BE2C (cell line): ENCODE data around the gene PTPA.
"Not testable (repeated sequence)": the region's sequence is repeated elsewhere in the genome, so short reads cannot be mapped to it uniquely, and the experiment has no call there.

Source experiments
- DNase-seq: peaks from one replicate; pipeline ENCODE4 v3.0.0-alpha.2; 2020
- H3K27me3 ChIP-seq: fragments of 250-450 bp; sonication (Bioruptor Pico); 2 replicates; pipeline ENCODE4 v1.5.1; 2020; ENCODE audit warnings: mild to moderate bottlenecking
- H3K36me3 ChIP-seq: fragments of 250-450 bp; sonication (Bioruptor Pico); 2 replicates; pipeline ENCODE4 v1.5.1; 2020; ENCODE audit warnings: mild to moderate bottlenecking
- H3K4me1 ChIP-seq: fragments of 250-450 bp; sonication (Bioruptor Pico); 2 replicates; pipeline ENCODE4 v1.5.1; 2020
- H3K4me3 ChIP-seq: 2 replicates; pipeline ENCODE4 v1.5.1; 2011; ENCODE audit warnings: low read depth, low read length
- H3K9me3 ChIP-seq: fragments of 250-450 bp; sonication (Bioruptor Pico); 2 replicates; pipeline ENCODE4 v1.5.1; 2020
- CTCF ChIP-seq: IDR thresholded peaks from 2 replicates; pipeline ENCODE4 v1.5.1; 2012; ENCODE audit warnings: mild to moderate bottlenecking, low read depth, low read length

The PTPA gene

GRCh38 chr9:129191234-129191633 lies 80.0 kb downstream of the PTPA start:
- Histone ChIP-seq H3K4me1 (no peaks in the 10 kb centered on the region), H3K4me3 (no peak overlapping the region), H3K9me3 (peaks cover 3% of the 10 kb centered on the region; the same call in 1 of the 2 replicates), H3K36me3 (no peaks in the 10 kb centered on the region), H3K27me3 (no peaks in the 10 kb centered on the region)
- DNase-seq, result no peak
- no peak for TF ChIP-seq CTCF

GRCh38 chr9:129193655-129194054 lies 82.4 kb downstream of the PTPA start:
- no peak for DNase-seq
- Histone ChIP-seq H3K9me3 (peaks cover 3% of the 10 kb centered on the region; the same call in 1 of the 2 replicates), H3K4me3 (no peak overlapping the region), H3K27me3 (no peaks in the 10 kb centered on the region), H3K4me1 (no peaks in the 10 kb centered on the region), H3K36me3 (no peaks in the 10 kb centered on the region)
- TF ChIP-seq CTCF, result no peak

DNA sequence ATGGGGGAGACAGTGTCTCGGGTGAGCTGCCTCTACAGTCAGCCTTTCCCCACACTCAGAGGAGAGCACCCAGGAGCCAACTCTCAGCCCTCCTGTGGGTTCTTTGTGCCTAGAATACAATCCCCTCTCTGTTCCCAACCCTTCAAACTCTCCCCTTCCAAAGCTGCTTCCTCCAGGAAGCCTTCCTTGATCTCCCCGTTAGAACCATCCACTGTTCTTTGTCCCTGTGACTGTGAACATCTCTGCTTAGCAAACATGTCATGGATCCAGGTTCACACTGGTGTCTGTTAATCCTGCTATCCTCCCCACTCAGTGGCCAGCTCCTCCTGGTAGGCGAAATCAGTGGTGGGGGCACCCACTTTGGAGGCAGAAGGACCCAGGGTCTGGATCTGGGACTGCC lies 83.0 kb downstream of the PTPA start:
- Histone ChIP-seq H3K9me3 (peaks cover 3% of the 10 kb centered on the region; the same call in 1 of the 2 replicates), H3K36me3 (no peaks in the 10 kb centered on the region), H3K27me3 (no peaks in the 10 kb centered on the region), H3K4me1 (no peaks in the 10 kb centered on the region), H3K4me3 (no peak overlapping the region)
- TF ChIP-seq CTCF, result no peak
- DNase-seq, result no peak

- no peaks in the 10 kb centered on the region for H3K4me1 ChIP-seq
- TF ChIP-seq CTCF, result no peak
- H3K9me3 ChIP-seq, result peaks cover 3% of the 10 kb centered on the region; the same call in 1 of the 2 replicates
- no peaks in the 10 kb centered on the region for H3K27me3 ChIP-seq
- no peak overlapping the region for H3K4me3 ChIP-seq
- H3K36me3 ChIP-seq, result no peaks in the 10 kb centered on the region
- no peak for DNase-seq
Measured at GRCh38 chr9:129195606-129196005, 84.4 kb downstream of the PTPA start.

- not testable (repeated sequence) for H3K36me3 ChIP-seq
Measured at GRCh38 chr9:129197045-129197444, 85.8 kb downstream of the PTPA start.

GRCh38 chr9:129197978-129198318 lies 86.7 kb downstream of the PTPA start:
- H3K36me3 ChIP-seq, result no peaks in the 10 kb centered on the region
- no peak for DNase-seq
- no peak for TF ChIP-seq CTCF
- H3K9me3 ChIP-seq, result peaks cover 3% of the 10 kb centered on the region; the same call in 1 of the 2 replicates
- H3K4me1 ChIP-seq, result no peaks in the 10 kb centered on the region
- H3K4me3 ChIP-seq, result no peak overlapping the region
- H3K27me3 ChIP-seq, result no peaks in the 10 kb centered on the region

More at GRCh38 chr9:129197045-129197444, 85.8 kb downstream of the PTPA start:
- H3K4me3 ChIP-seq, H3K27me3 ChIP-seq, H3K4me1 ChIP-seq, DNase-seq, H3K9me3 ChIP-seq: not testable (repeated sequence)
